ENCODE results near the gene CD40.

GRCh38 chr20:46126440-46127056 lies 8.4 kb downstream of the CD40 start:
- TF ChIP-seq, protein P1, sequence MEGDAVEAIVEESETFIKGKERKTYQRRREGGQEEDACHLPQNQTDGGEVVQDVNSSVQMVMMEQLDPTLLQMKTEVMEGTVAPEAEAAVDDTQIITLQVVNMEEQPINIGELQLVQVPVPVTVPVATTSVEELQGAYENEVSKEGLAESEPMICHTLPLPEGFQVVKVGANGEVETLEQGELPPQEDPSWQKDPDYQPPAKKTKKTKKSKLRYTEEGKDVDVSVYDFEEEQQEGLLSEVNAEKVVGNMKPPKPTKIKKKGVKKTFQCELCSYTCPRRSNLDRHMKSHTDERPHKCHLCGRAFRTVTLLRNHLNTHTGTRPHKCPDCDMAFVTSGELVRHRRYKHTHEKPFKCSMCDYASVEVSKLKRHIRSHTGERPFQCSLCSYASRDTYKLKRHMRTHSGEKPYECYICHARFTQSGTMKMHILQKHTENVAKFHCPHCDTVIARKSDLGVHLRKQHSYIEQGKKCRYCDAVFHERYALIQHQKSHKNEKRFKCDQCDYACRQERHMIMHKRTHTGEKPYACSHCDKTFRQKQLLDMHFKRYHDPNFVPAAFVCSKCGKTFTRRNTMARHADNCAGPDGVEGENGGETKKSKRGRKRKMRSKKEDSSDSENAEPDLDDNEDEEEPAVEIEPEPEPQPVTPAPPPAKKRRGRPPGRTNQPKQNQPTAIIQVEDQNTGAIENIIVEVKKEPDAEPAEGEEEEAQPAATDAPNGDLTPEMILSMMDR (IDR thresholded peaks at IDR 0.05) = no peak
- TF ChIP-seq, protein P2, sequence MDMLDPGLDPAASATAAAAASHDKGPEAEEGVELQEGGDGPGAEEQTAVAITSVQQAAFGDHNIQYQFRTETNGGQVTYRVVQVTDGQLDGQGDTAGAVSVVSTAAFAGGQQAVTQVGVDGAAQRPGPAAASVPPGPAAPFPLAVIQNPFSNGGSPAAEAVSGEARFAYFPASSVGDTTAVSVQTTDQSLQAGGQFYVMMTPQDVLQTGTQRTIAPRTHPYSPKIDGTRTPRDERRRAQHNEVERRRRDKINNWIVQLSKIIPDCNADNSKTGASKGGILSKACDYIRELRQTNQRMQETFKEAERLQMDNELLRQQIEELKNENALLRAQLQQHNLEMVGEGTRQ (IDR thresholded peaks at IDR 0.05; ENCODE audit: borderline replicate concordance, low read depth, low read length) = no peak
- TF ChIP-seq NFIC (IDR thresholded peaks at IDR 0.05; ENCODE audit: borderline replicate concordance) (no peak), POLR2AphosphoS5 (IDR thresholded peaks at IDR 0.05; ENCODE audit: low read depth, low read length) (no peak), YY1 (IDR thresholded peaks at IDR 0.05; ENCODE audit: low read depth) (no peak), GABPA (IDR thresholded peaks at IDR 0.05; ENCODE audit: low read depth) (no peak), NRF1 (IDR thresholded peaks at IDR 0.05; ENCODE audit: low read depth, low read length) (no peak), RAD21 (IDR thresholded peaks at IDR 0.05; ENCODE audit: low read length) (no peak), MEF2A (IDR thresholded peaks at IDR 0.05; ENCODE audit: borderline replicate concordance, low read depth) (no peak), EP300 (IDR thresholded peaks at IDR 0.05; ENCODE audit: borderline replicate concordance in 1 of 2, low read depth in 1 of 2, low read length in 1 of 2) (no peak)
- TF ChIP-seq, protein P3, sequence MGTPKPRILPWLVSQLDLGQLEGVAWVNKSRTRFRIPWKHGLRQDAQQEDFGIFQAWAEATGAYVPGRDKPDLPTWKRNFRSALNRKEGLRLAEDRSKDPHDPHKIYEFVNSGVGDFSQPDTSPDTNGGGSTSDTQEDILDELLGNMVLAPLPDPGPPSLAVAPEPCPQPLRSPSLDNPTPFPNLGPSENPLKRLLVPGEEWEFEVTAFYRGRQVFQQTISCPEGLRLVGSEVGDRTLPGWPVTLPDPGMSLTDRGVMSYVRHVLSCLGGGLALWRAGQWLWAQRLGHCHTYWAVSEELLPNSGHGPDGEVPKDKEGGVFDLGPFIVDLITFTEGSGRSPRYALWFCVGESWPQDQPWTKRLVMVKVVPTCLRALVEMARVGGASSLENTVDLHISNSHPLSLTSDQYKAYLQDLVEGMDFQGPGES (IDR thresholded peaks at IDR 0.05; ENCODE audit: low read depth, low read length) = no peak
- TF ChIP-seq, protein P4, sequence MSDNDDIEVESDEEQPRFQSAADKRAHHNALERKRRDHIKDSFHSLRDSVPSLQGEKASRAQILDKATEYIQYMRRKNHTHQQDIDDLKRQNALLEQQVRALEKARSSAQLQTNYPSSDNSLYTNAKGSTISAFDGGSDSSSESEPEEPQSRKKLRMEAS (IDR thresholded peaks at IDR 0.05; ENCODE audit: low read depth) = no peak
- TF ChIP-seq, protein P5, sequence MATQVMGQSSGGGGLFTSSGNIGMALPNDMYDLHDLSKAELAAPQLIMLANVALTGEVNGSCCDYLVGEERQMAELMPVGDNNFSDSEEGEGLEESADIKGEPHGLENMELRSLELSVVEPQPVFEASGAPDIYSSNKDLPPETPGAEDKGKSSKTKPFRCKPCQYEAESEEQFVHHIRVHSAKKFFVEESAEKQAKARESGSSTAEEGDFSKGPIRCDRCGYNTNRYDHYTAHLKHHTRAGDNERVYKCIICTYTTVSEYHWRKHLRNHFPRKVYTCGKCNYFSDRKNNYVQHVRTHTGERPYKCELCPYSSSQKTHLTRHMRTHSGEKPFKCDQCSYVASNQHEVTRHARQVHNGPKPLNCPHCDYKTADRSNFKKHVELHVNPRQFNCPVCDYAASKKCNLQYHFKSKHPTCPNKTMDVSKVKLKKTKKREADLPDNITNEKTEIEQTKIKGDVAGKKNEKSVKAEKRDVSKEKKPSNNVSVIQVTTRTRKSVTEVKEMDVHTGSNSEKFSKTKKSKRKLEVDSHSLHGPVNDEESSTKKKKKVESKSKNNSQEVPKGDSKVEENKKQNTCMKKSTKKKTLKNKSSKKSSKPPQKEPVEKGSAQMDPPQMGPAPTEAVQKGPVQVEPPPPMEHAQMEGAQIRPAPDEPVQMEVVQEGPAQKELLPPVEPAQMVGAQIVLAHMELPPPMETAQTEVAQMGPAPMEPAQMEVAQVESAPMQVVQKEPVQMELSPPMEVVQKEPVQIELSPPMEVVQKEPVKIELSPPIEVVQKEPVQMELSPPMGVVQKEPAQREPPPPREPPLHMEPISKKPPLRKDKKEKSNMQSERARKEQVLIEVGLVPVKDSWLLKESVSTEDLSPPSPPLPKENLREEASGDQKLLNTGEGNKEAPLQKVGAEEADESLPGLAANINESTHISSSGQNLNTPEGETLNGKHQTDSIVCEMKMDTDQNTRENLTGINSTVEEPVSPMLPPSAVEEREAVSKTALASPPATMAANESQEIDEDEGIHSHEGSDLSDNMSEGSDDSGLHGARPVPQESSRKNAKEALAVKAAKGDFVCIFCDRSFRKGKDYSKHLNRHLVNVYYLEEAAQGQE (IDR thresholded peaks at IDR 0.05; ENCODE audit: low read depth, low read length) = no peak
- TF ChIP-seq, protein P6, sequence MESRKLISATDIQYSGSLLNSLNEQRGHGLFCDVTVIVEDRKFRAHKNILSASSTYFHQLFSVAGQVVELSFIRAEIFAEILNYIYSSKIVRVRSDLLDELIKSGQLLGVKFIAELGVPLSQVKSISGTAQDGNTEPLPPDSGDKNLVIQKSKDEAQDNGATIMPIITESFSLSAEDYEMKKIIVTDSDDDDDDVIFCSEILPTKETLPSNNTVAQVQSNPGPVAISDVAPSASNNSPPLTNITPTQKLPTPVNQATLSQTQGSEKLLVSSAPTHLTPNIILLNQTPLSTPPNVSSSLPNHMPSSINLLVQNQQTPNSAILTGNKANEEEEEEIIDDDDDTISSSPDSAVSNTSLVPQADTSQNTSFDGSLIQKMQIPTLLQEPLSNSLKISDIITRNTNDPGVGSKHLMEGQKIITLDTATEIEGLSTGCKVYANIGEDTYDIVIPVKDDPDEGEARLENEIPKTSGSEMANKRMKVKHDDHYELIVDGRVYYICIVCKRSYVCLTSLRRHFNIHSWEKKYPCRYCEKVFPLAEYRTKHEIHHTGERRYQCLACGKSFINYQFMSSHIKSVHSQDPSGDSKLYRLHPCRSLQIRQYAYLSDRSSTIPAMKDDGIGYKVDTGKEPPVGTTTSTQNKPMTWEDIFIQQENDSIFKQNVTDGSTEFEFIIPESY (IDR thresholded peaks at IDR 0.05; ENCODE audit: borderline replicate concordance, low read depth) = no peak
